Astrocyte of the cerebellum (primary cell): ENCODE data around the gene XRCC4.
"Not testable (repeated sequence)": the region's sequence is repeated elsewhere in the genome, so short reads cannot be mapped to it uniquely, and the experiment has no call there.

ENCODE experiments used
- DNase-seq: peaks from one replicate; pipeline ENCODE4 v3.0.0-alpha.2; 2011; ENCODE audit warnings: low read depth
- H3K4me3 ChIP-seq: 2 replicates; pipeline ENCODE4 v1.5.1; 2011; ENCODE audit warnings: mild to moderate bottlenecking, low read depth, low read length, moderate library complexity
- in situ Hi-C: cut with HindIII; loops from 2 replicates; pipeline ENCODE4 v1.10.0; 2017; ENCODE audit warnings: low sequenced_read_pairs
- TF ChIP-seq, protein P1 (sequence below): IDR thresholded peaks from 2 replicates; pipeline ENCODE4 v1.5.1; 2012; ENCODE audit warnings: low read length, low read depth, moderate library complexity, mild to moderate bottlenecking; ENCODE audit errors: missing control alignments

Gene XRCC4

DNA sequence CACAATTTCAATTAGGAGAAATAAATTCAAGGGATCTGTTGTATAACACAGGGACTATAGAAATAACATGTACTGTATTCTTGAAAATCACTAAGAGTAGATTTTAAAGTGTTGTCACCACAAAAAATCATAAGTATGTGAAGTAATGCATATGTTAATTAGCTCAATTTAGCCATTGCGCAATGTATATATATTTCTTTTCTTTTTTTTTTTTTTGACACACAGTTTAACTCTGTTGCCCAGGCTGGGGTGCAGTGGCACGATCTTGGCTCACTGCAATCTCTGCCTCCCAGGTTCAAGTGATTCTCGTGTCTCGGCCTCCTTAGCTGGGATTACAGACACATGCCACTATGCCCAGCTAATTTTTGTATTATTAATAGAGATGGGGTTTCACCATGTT, 70.2 kb downstream of the XRCC4 start:
- no peak for DNase-seq
- in situ Hi-C loops = no loop called here

DNA sequence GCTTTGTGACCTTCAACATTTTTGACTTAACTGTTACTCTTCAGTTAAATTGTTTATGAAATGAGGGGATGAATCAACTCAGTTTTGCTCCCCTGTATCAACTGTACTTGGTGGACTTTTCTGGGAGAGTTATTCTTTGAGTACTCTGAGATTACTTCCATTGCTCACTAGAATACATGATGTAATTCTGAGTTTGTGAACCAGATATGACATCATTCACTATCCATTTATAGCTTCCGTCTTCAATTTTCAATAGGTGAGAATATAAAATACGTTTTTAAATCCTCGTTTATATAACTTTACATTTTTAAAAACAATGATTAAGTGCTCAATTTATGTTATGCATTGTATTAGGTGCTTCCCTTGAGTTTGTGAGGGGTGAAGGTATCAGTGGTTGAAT, 71.0 kb downstream of the XRCC4 start:
- DNase-seq = no peak
- in situ Hi-C loops = no loop called here
- TF ChIP-seq, protein P1, sequence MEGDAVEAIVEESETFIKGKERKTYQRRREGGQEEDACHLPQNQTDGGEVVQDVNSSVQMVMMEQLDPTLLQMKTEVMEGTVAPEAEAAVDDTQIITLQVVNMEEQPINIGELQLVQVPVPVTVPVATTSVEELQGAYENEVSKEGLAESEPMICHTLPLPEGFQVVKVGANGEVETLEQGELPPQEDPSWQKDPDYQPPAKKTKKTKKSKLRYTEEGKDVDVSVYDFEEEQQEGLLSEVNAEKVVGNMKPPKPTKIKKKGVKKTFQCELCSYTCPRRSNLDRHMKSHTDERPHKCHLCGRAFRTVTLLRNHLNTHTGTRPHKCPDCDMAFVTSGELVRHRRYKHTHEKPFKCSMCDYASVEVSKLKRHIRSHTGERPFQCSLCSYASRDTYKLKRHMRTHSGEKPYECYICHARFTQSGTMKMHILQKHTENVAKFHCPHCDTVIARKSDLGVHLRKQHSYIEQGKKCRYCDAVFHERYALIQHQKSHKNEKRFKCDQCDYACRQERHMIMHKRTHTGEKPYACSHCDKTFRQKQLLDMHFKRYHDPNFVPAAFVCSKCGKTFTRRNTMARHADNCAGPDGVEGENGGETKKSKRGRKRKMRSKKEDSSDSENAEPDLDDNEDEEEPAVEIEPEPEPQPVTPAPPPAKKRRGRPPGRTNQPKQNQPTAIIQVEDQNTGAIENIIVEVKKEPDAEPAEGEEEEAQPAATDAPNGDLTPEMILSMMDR = no peak
- no peak overlapping the region for H3K4me3 ChIP-seq

More for the DNA sequence above, 70.2 kb downstream of the XRCC4 start:
- TF ChIP-seq, protein P1 = no peak
- H3K4me3 ChIP-seq = no peak overlapping the region

DNA sequence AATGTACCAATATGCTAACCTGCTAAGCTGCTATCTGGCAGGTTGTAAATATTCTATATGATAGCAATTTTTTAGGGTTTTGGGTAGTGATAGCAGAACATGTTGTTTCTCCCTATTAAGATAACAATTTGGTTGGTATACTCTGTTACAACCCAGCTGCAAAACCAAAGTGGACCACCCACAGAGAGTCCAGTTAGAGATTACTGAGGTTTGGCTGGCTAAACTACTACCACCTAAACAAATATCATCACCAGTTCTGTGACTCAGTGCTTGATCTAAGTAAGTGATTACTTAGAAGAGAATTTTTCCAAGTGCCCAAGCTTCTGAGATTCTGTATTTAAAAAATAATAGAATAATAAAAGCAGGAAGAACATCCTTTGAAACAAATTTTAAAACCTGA, 72.3 kb downstream of the XRCC4 start:
- peak; percentile 43 for DNase-seq
- TF ChIP-seq, protein P1 = no peak
- in situ Hi-C loops = no loop called here
- no peak overlapping the region for H3K4me3 ChIP-seq

DNA sequence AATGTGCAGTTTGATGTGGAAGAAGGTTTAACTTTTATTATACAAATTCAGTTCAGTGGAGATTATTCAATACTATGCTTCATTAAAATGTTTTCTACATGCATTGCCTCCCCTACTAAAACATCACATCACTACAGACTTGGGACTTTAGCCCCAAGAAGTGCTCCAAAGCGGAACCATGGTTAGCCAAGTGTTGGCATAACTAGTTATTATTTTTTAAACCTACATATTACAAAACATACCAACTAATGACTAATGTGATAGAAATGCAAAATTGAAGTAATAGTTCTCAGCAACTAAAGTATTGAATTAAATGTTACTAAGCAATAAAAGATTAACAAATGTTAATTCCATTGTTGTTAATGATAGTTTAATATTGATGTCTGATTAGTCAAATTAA, 74.5 kb downstream of the XRCC4 start:
- H3K4me3 ChIP-seq = no peak overlapping the region
- TF ChIP-seq, protein P1 = no peak
- in situ Hi-C loops = no loop called here
- DNase-seq = no peak

DNA sequence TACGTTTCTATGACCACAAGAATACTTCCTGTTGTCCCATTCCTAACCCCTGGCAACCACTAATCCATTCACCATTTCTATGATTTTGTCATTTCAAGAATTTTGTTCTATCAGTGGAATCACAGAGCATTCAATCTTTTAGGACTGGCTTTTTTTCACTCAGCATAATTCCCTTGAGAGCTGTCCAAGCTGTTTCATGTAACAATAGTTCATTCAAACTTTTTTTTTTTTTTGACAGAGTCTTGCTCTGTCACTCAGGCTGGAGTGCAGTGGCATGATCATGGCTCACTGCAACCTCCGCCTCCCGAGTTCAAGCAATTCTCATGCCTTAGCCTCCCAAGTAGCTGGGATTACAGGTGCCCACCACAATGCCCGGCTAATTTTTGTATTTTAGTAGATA, 75.6 kb downstream of the XRCC4 start:
- H3K4me3 ChIP-seq, in situ Hi-C loops, DNase-seq: not testable (repeated sequence)

DNA sequence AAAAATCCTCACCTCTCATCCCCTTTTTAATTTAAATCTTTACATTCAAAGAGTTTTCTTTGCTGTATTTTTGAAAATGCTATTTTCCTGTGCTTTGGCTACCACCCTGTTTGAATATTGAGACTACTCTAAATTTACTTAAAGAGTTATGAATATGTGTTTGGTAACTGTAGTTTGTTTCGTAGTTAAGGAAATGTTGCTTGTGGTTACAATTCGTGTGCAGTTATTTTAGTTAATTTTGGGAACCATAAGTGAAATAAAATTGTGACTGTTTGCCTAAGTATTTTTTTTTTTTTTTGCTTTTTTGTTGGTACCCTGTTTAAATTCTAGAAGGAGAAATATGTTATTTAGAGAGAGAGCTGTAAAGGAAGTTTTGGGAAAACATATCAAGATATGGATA, 78.7 kb downstream of the XRCC4 start:
- no peak overlapping the region for H3K4me3 ChIP-seq
- DNase-seq = no peak
- in situ Hi-C loops = no loop called here
- TF ChIP-seq, protein P1 = no peak

DNA sequence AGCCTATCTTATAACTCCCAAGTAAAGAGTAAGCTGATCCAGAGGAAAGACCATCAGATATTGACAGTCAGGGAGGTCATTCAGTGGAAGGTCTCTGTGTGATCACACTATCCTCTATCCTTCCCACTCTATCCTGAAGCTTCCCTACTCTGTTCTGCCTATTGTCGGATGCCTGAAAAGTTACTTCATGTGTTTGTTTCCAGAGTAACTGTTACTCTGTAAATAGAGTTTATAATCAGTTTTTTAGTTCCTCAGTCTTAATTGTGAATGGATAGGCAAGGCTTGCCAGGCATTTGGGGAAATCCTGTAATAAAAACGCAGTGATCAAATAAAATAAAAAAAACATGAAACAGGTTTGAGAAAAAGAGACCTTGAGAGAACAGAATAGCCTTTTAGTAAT, 79.8 kb downstream of the XRCC4 start:
- no peak overlapping the region for H3K4me3 ChIP-seq
- no peak for DNase-seq
- TF ChIP-seq, protein P1 = no peak
- in situ Hi-C loops = no loop called here
